Measurements from ENCODE around the gene ADAM8. TPM values are rescaled to one million over a fixed set of nuclear protein-coding genes. Genes with fewer than 3 reads are reported as not detected.
A peak's percentile ranks its signal among the peaks of the same experiment; 100 is the strongest.

The ADAM8 gene
- total RNA-seq, 1 donor: 0.36 TPM

DNA sequence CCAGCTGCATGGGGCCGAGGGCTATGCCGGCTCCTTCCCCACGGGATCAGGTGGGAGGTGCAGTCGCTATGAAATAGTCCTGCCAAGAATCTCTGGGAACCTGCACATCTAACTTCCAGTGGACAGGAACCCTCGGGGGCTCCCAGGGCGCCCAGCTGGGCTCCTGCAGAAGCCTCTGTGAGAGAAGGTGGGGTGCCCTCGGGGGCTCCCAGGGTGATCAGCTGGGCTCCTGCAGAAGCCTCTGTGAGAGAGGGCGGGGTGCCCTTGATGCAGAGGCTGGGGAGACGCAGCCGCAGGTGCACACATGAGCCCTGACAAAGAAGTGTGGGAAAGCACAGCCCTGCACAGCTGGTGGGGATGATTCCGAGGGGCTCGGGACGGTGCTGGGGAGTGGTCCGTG is 33.1 kb downstream of the ADAM8 start:
- DNase-seq (ENCODE audit: low read depth): no peak
- H3K4me3 ChIP-seq (ENCODE audit: low read depth, low read length): no peak overlapping the region
- TF ChIP-seq, protein P1, sequence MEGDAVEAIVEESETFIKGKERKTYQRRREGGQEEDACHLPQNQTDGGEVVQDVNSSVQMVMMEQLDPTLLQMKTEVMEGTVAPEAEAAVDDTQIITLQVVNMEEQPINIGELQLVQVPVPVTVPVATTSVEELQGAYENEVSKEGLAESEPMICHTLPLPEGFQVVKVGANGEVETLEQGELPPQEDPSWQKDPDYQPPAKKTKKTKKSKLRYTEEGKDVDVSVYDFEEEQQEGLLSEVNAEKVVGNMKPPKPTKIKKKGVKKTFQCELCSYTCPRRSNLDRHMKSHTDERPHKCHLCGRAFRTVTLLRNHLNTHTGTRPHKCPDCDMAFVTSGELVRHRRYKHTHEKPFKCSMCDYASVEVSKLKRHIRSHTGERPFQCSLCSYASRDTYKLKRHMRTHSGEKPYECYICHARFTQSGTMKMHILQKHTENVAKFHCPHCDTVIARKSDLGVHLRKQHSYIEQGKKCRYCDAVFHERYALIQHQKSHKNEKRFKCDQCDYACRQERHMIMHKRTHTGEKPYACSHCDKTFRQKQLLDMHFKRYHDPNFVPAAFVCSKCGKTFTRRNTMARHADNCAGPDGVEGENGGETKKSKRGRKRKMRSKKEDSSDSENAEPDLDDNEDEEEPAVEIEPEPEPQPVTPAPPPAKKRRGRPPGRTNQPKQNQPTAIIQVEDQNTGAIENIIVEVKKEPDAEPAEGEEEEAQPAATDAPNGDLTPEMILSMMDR (IDR thresholded peaks at IDR 0.05; ENCODE audit: insufficient read depth, low read length): no peak

DNA sequence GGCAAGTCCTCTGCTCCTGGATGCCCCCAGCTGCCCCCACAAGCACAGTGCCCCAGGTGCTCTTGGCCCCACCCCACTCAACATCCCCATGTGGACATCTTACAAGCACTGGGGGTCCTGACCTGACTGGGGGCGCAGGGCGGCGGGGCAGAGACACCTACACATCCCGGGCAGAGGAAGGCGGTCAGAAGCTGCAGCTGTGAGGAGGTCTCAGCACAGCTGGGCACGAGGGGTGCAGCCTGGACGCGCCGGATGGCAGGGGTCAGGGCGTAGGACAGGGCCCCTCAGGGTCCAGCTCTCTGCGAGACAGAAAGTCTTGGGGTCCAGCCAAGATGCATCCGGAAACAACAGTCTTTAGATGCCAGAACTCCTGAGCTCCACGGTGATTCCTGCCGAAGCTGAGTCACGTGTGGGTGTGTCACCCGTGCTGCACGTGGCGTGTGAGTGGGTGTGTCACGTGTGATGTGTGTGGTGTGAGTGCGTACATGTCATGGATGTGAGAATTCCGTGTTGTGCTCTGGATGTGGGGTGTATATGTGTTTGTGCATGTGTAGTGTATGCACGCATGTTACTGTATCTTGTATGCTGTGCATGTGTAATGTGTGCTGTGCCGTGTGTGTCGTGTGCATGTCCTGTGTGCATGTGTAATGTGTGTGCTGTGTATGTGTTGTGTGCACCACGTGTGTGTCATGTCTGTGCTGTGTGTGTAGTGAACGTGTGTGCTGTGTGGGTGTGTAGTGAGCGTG is 33.9 kb downstream of the ADAM8 start:
- DNase-seq (ENCODE audit: low read depth): peak; percentile 45
- no peak overlapping the region for H3K4me3 ChIP-seq (ENCODE audit: low read depth, low read length)
- TF ChIP-seq, protein P1 (IDR thresholded peaks at IDR 0.05; ENCODE audit: insufficient read depth, low read length): no peak

DNA sequence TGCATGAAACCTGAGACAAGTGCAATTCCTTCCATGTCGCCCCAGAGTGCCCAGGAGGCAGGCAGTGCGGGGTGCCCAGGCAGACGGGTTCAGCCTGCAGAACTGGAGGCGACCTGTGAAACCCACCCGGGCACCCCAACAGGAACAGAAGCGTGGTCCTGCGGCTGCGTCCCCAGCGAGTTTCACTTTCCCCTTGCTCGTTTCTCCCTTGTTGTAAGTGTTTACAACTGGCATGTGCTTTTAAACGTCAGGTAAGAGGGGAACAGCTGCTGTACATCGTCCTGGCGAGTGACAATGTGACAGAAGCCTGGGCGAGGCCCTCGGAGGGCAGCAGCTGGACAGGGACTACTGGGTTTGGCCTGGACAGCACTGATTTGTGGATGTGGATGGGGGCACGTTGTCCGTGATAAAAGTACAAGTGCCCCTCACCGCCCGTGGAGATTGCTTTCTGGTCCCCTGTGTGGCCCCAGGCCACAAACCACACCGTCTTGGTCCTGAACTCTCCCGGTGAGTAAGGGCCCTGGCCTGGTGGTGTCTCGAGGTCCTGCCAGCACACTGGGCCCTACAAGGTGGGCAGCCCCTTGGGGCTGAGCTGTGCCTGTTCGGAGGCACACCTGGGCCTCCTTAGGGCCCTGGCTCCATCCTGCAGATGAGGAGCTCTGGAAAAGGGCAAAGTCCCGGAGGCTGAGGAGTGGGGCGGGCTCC is 35.0 kb downstream of the ADAM8 start:
- DNase-seq (ENCODE audit: low read depth): no peak
- H3K4me3 ChIP-seq (ENCODE audit: low read depth, low read length): no peak overlapping the region
- TF ChIP-seq, protein P1 (IDR thresholded peaks at IDR 0.05; ENCODE audit: insufficient read depth, low read length): no peak

DNA sequence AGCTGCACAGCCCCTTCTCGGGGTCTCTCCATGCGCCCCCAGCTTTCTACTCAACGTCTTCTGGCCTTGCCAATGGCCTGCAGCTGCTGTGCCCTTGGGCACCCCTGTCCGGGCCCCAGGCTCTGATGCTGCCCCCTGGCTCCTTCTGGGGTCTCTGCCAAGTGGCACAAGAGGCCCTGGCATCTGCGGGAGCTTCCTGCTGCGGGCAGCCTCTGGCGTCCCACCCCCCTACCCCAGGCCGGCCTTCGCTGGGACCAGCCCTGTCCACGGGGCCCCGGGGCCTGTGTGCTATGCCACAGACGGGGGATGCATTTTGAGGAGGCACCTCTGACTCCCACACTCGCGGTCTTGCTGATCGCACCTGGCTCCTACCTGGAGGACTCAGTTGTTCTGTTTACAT is 36.7 kb downstream of the ADAM8 start:
- no peak for DNase-seq (ENCODE audit: low read depth)
- H3K4me3 ChIP-seq (ENCODE audit: low read depth, low read length): no peak overlapping the region
- TF ChIP-seq, protein P1 (IDR thresholded peaks at IDR 0.05; ENCODE audit: insufficient read depth, low read length): no peak

DNA sequence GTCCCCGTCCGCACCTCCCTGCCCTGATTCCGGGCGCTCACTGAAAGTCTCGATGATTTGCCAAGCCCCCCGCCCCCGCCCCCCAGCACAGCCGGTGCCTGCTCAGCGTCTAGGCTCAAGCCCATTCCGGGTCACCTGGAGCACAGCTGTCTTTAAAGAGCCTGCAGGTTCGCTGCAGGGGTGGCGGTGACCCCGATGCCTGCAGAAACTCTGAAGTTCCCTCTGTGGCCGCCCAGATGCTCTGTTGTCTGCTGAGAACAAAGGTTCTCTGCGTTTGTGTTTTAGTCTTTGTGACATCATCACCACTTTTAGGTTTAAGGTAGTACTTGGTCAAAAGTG is 38.2 kb downstream of the ADAM8 start:
- no peak for DNase-seq (ENCODE audit: low read depth)
- TF ChIP-seq, protein P1 (IDR thresholded peaks at IDR 0.05; ENCODE audit: insufficient read depth, low read length): no peak
- H3K4me3 ChIP-seq (ENCODE audit: low read depth, low read length): no peak overlapping the region

DNA sequence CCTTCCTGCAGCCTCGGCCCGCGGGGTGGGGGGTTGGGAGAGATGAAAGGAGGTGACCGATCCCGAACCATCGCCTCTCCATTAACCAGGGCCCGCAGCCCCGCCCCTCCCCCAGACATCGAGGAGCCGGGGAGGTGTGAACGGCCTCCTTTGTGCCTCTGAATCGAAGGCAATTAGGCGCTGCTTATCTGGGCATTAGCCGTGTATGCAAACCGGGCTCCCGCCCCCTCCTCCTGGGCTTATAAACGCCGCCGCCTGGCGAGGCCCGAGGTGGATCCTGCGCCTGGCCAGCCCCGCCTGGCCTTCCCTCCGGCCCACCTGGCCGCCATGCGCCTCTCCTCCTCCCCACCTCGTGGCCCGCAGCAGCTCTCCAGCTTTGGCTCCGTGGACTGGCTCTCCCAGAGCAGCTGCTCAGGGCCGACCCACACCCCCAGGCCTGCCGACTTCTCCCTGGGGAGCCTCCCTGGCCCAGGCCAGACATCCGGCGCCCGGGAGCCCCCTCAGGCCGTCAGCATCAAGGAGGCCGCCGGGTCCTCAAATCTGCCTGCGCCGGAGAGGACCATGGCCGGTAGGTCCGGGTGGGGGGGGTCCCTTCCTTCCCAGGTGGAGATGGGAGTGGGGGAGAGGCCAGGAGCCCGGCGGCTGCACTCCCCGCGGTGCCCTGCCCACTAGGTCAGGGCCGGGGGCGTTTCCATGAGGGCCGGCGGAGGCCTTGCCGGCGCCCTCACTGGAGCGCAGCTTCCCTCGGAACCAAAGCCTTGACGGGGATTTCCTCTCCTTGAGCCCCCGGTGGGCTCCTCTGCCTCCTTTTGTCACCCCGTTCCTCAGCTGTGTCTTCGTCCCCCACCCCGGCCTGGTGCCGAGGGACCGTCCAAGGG is 38.8 kb downstream of the ADAM8 start, which contains the start of gene VENTX:
Gene VENTX, plus strand, starts transcription at position 268 of the 878 bp plus-strand sequence. Its CDS starts 60 bp downstream, at position 328.
- H3K4me3 ChIP-seq (ENCODE audit: low read depth, low read length): no peak within 1 kb of the TSS
- DNase-seq (ENCODE audit: low read depth): no peak
- TF ChIP-seq, protein P1 (IDR thresholded peaks at IDR 0.05; ENCODE audit: insufficient read depth, low read length): no peak

All from fibroblast of the aortic adventitia (primary cell).